Epithelial cell of proximal tubule (primary cell): ENCODE data around the gene ZNF30. TPM values are rescaled to one million over a fixed set of nuclear protein-coding genes. Genes with fewer than 3 reads are reported as not detected.
"Not testable (repeated sequence)": the region's sequence is repeated elsewhere in the genome, so short reads cannot be mapped to it uniquely, and the experiment has no call there.

Experiments used
- DNase-seq: peaks from one replicate; pipeline ENCODE4 v3.0.0-alpha.2; 2011; ENCODE audit warnings: low read depth
- H3K4me3 ChIP-seq: 2 replicates; pipeline ENCODE4 v1.5.1; 2011; ENCODE audit warnings: low read depth, mild to moderate bottlenecking, low read length
- total RNA-seq: library from RNA; depleted of rRNA; stranded (reverse); fragments of >200 nt; gene quantifications from 2 replicates; pipeline ENCODE4 v1.2.3, GENCODE V29; 2015
- TF ChIP-seq, protein P1 (sequence below): conservative IDR thresholded peaks from 2 replicates; pipeline ENCODE4 v1.5.1; 2012; ENCODE audit warnings: low read depth, mild to moderate bottlenecking, low read length

ZNF30 gene
- total RNA-seq, 1 donor from 2014 or later = 1.2 TPM

DNA sequence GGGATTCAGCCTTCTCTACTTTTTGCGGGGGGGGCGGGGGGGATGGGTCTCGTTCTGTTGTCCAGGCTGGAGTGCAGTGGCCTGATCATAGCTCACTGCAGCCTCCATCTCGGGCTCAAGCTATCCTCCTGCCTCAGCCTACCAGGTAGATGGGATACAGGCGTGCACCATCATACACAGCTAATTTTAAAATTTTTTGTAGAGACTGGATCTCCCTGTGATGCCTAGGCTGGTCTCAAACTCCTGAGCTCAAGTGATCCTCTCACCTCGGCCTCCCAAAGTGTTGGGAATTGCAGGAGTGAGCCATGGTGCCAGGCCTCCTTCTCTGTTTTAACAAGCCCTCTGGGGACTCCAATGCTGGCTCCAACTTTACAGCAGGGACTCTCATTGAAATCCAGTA is 37.9 kb downstream of the ZNF30 start:
- TF ChIP-seq, protein P1, sequence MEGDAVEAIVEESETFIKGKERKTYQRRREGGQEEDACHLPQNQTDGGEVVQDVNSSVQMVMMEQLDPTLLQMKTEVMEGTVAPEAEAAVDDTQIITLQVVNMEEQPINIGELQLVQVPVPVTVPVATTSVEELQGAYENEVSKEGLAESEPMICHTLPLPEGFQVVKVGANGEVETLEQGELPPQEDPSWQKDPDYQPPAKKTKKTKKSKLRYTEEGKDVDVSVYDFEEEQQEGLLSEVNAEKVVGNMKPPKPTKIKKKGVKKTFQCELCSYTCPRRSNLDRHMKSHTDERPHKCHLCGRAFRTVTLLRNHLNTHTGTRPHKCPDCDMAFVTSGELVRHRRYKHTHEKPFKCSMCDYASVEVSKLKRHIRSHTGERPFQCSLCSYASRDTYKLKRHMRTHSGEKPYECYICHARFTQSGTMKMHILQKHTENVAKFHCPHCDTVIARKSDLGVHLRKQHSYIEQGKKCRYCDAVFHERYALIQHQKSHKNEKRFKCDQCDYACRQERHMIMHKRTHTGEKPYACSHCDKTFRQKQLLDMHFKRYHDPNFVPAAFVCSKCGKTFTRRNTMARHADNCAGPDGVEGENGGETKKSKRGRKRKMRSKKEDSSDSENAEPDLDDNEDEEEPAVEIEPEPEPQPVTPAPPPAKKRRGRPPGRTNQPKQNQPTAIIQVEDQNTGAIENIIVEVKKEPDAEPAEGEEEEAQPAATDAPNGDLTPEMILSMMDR = no peak
- no peak overlapping the region for H3K4me3 ChIP-seq

DNA sequence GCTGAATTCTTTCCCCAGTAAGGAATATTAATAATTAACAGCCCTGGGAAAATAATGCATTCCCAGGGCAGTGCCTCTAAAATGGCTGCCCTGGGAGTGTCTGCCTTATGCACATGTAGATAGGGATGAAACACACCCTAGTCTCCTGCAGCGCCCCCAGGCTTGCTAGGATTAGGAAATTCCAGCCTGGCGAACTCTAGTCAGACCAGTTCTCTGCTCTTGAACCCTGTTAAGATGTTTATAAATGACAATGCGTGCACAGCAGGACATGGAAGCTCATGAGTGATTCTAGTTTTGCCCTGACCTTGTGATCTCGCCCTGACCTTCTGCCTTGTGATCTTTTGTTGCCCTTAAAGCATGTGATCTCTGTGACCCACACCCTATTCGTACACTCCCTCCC is 38.8 kb downstream of the ZNF30 start:
- not testable (repeated sequence) for DNase-seq

More for the DNA sequence above, 37.9 kb downstream of the ZNF30 start:
- DNase-seq = no peak

DNA sequence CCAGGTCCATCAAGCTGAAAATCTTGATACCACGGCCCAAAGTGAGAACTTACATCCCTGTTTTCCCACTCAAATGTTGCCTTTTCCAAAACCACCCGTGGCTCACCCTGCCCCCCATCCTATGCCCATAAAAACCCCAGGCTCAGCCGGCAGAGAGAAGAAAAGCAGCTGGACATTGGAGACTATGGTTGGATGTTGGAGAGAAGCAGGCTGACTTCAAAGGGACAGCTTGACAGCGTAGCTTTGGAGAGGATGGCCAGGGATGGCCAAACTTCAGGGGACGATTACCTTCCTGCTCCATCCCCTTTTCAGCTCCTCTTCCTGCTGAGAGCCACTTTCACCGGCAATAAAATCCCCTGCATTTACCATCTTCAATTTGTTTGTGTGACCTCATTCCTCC is 40.8 kb downstream of the ZNF30 start:
- no peak for DNase-seq
- TF ChIP-seq, protein P1 = no peak

More for the DNA sequence above, 38.8 kb downstream of the ZNF30 start:
- not testable (repeated sequence) for H3K4me3 ChIP-seq

DNA sequence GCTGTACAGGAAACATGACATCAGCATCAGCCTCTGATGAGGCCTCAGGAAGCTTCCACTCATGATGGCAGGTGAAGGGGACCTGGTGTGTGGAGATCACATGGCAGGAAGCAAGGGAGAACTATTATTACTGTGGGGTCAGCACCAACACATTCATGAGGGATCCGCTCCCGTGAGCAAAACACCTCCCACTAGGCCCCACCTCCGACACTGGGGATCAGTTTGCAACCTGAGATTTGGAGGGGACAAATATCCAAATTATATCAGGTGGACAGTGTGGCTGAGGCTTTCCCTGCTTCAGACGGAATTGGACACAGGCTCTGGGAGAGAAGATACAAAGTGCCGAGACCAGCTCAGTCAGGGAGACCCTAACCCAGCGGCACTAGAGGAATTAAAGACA is 43.0 kb downstream of the ZNF30 start:
- TF ChIP-seq, protein P1 = no peak
- H3K4me3 ChIP-seq = no peak overlapping the region
- DNase-seq = no peak

More for the DNA sequence above, 40.8 kb downstream of the ZNF30 start:
- H3K4me3 ChIP-seq = no peak overlapping the region

DNA sequence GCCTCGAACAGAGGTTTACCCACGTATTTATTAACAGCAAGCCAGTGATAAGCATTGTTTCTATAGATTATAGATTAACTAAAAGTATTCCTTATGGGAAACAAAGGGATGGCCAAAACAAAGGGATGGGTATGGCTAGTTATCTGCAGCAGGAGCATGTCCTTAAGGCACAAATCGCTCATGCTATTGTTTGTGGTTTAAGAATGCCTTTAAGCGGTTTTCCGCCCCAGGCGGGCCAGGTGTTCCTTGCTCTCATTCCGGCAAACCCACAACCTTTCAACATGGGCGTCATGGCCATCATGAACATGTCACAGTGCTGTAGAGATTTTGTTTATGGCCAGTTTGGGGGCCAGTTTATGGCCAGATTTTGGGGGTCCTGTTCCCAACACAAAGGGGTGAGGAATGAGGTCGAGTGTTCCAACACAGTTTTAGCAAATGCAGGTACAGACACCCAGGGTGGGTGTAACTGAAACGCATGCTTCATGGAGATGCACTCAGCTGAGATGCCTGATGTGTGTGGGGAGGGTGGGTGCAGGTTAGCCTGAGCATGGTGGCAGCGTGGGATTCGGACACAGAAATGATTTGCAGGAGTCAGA is 43.6 kb downstream of the ZNF30 start:
- DNase-seq, H3K4me3 ChIP-seq: not testable (repeated sequence)

DNA sequence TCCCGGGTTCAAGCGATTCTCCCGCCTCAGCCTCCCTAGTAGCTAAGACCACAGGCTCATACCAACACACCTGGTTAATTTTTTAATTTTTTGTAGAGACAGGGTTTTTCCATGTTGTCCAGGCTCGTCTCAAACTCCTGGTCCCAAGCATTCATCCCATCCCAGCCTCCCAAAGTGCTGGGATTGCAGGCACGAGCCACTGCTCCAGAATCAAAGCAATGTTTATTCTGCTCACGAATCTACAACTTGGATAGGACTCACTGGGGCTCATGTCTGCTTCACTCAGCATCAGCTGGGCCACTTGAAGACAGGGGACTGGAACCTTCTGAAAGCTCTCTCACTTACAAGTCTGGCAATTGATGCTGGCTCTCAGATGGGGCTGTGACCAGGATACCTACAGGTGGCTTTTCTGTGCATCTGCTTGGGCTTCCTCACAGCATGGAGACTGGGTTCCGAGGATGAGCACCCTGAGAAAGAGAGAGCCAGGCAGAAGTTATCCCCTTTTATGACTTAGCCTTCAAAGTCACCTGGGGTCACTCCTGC is 45.5 kb downstream of the ZNF30 start:
- no peak overlapping the region for H3K4me3 ChIP-seq
- no peak for DNase-seq
- TF ChIP-seq, protein P1 = no peak

DNA sequence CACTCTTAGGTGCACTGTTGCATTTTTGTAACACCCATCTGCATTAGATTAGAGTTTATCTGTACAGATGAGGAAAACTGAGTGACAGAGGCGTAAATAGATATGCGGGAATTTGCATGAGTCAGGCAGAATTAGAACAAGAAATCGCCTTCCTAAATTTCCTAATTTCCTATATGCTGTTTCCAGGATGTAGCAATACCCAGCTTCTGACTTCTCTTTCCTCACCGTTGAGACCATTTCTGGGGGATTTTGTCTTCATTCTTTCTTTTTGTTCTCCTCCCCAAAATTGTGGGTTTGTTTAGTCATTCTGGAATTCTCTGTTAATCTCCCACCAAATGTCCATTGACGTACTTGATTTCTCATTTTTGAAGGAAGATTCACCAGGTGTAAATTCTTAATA is 47.9 kb downstream of the ZNF30 start:
- DNase-seq = no peak
- no peak overlapping the region for H3K4me3 ChIP-seq
- TF ChIP-seq, protein P1 = no peak

DNA sequence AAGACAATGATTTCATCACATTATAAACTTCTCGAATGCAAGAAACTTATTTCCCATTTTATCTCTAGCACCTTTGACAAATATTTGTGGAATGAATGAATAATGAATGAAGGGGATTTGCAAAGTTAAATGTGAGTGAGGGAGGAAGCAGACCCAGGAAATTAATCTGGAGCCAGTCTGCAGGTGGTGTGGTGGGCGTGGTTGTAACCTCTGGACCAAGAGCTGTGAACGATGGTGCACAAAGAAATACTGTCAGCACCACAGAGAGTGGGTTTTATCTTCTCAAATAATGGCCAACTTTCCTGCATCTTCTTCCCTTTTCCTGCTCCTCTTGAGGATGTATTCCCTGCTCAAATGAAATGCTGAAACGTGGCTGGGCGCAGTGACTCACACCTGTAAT is 48.4 kb downstream of the ZNF30 start:
- H3K4me3 ChIP-seq = no peak overlapping the region
- no peak for DNase-seq
- TF ChIP-seq, protein P1 = no peak
